Astrocyte (in vitro differentiated cells and primary cell): ENCODE results near the gene ZBTB12. TPM values are rescaled to one million over a fixed set of nuclear protein-coding genes. Genes with fewer than 3 reads are reported as not detected.

Source experiments
- DNase-seq: peaks from one replicate; pipeline ENCODE4 v3.0.0-alpha.2; 2010; ENCODE audit warnings: low read depth
- FAIRE-seq: peaks from 2 replicates; lab custom pipeline; 2011; peaks lifted over from hg19 to GRCh38; lab: Jason Lieb, UNC
- H2AFZ ChIP-seq: 2 replicates; pipeline ENCODE4 v1.6.0; 2012; ENCODE audit warnings: low read depth, low read length, inconsistent platforms
- H3K27ac ChIP-seq: 2 replicates; pipeline ENCODE4 v1.5.1; 2011; ENCODE audit warnings: low read depth, low read length, inconsistent platforms
- H3K27me3 ChIP-seq: 2 replicates; pipeline ENCODE4 v1.6.0; 2011; ENCODE audit warnings: low read length, inconsistent platforms; ENCODE audit not compliant: insufficient read depth
- H3K36me3 ChIP-seq: 2 replicates; pipeline ENCODE4 v1.5.1; 2011; ENCODE audit warnings: low read length, inconsistent platforms; ENCODE audit not compliant: insufficient read depth
- H3K4me1 ChIP-seq: 2 replicates; pipeline ENCODE4 v1.5.1; 2011; ENCODE audit warnings: low read length, inconsistent platforms; ENCODE audit not compliant: insufficient read depth
- H3K4me2 ChIP-seq: 2 replicates; pipeline ENCODE4 v1.6.0; 2012; ENCODE audit warnings: low read length, inconsistent platforms
- H3K4me3 ChIP-seq: 2 replicates; pipeline ENCODE4 v1.5.1; 2011; ENCODE audit warnings: low read depth, mild to moderate bottlenecking, low read length, inconsistent platforms; ENCODE audit not compliant: insufficient read depth
- H3K79me2 ChIP-seq: 2 replicates; pipeline ENCODE4 v1.6.0; 2012; ENCODE audit warnings: mild to moderate bottlenecking, low read length, inconsistent platforms; ENCODE audit not compliant: insufficient read depth
- H3K9ac ChIP-seq: 2 replicates; pipeline ENCODE4 v1.6.0; 2012; ENCODE audit warnings: mild to moderate bottlenecking, low read length, inconsistent platforms
- H3K9me3 ChIP-seq: 2 replicates; pipeline ENCODE4 v1.5.1; 2012; ENCODE audit warnings: low read depth, mild to moderate bottlenecking, low read length, inconsistent platforms; ENCODE audit not compliant: insufficient read depth
- H4K20me1 ChIP-seq: 2 replicates; pipeline ENCODE4 v1.6.0; 2012; ENCODE audit warnings: low read length, inconsistent platforms; ENCODE audit not compliant: insufficient read depth
- H3K27ac Mint-ChIP-seq: one replicate; pipeline ENCODE4 v1.8.0; 2021; ENCODE audit warnings: mild to moderate bottlenecking, mixed read lengths; ENCODE audit not compliant: unreplicated experiment
- H3K27me3 Mint-ChIP-seq: one replicate; pipeline ENCODE4 v1.8.0; 2021; ENCODE audit warnings: low read depth, mixed read lengths; ENCODE audit not compliant: unreplicated experiment
- H3K36me3 Mint-ChIP-seq: one replicate; pipeline ENCODE4 v1.8.0; 2021; ENCODE audit warnings: low read depth, mixed read lengths; ENCODE audit not compliant: unreplicated experiment
- H3K4me1 Mint-ChIP-seq: one replicate; pipeline ENCODE4 v1.8.0; 2021; ENCODE audit warnings: low read depth, mixed read lengths; ENCODE audit not compliant: unreplicated experiment
- H3K4me3 Mint-ChIP-seq: one replicate; pipeline ENCODE4 v1.8.0; 2021; ENCODE audit warnings: mild to moderate bottlenecking, moderate library complexity, mixed read lengths; ENCODE audit not compliant: unreplicated experiment
- H3K9me3 Mint-ChIP-seq: one replicate; pipeline ENCODE4 v1.8.0; 2021; ENCODE audit warnings: mild to moderate bottlenecking, mixed read lengths; ENCODE audit not compliant: unreplicated experiment
- CTCF ChIP-seq: IDR thresholded peaks from 2 replicates; pipeline ENCODE4 v1.5.1; 2011; ENCODE audit warnings: low read depth, mild to moderate bottlenecking, inconsistent platforms, low read length, moderate library complexity; ENCODE audit not compliant: insufficient read depth
- EZH2 ChIP-seq: IDR thresholded peaks from 2 replicates; pipeline ENCODE4 v1.6.1; 2012; ENCODE audit warnings: mild to moderate bottlenecking, low read length, inconsistent platforms; ENCODE audit not compliant: insufficient read depth
- total RNA-seq: library from RNA; stranded (reverse); gene quantifications from 2 replicates; pipeline ENCODE4 v1.2.1, GENCODE V29; 2021

ZBTB12 gene
- total RNA-seq, 1 donor from 2014 or later, result 4.6 TPM

- FAIRE-seq, result no peak
- no peak overlapping the region for H3K4me2 ChIP-seq
- no peak overlapping the region for H2AFZ ChIP-seq
- H3K27ac ChIP-seq, result no peak overlapping the region
- TF ChIP-seq CTCF, result no peak
- TF ChIP-seq EZH2, result no peak
- H3K4me1 Mint-ChIP-seq, result peaks cover 6% of the 10 kb centered on the region
- no peaks in the 10 kb centered on the region for H3K9me3 Mint-ChIP-seq
- H3K27ac Mint-ChIP-seq, result no peak overlapping the region
- H3K36me3 Mint-ChIP-seq, result peaks cover 30% of the 10 kb centered on the region
- H3K36me3 ChIP-seq, result peaks cover 32% of the 10 kb centered on the region
- no peak for DNase-seq
- peaks cover 1% of the 10 kb centered on the region for H3K27me3 Mint-ChIP-seq
- no peaks in the 10 kb centered on the region for H3K79me2 ChIP-seq
- H3K4me3 Mint-ChIP-seq, result no peak overlapping the region
- H3K27me3 ChIP-seq, result no peaks in the 10 kb centered on the region
- peaks cover 7% of the 10 kb centered on the region for H4K20me1 ChIP-seq
- no peak overlapping the region for H3K4me3 ChIP-seq
- H3K9ac ChIP-seq, result no peak overlapping the region
- H3K4me1 ChIP-seq, result peaks cover 4% of the 10 kb centered on the region
- no peaks in the 10 kb centered on the region for H3K9me3 ChIP-seq
Measured at GRCh38 chr6:31883676-31884075, 18.2 kb downstream of the ZBTB12 start.

GRCh38 chr6:31882344-31882743, 19.5 kb downstream of the ZBTB12 start:
- Mint-ChIP-seq H3K4me1 (peaks cover 6% of the 10 kb centered on the region), H3K9me3 (no peaks in the 10 kb centered on the region), H3K4me3 (no peak overlapping the region), H3K36me3 (peaks cover 30% of the 10 kb centered on the region), H3K27me3 (peaks cover 1% of the 10 kb centered on the region), H3K27ac (no peak overlapping the region)
- Histone ChIP-seq H3K36me3 (peaks cover 30% of the 10 kb centered on the region), H3K27ac (no peak overlapping the region), H3K9ac (no peak overlapping the region), H4K20me1 (peaks cover 7% of the 10 kb centered on the region), H3K27me3 (no peaks in the 10 kb centered on the region), H3K4me1 (peaks cover 4% of the 10 kb centered on the region), H3K4me3 (no peak overlapping the region), H3K9me3 (no peaks in the 10 kb centered on the region), H3K4me2 (no peak overlapping the region), H2AFZ (no peak overlapping the region), H3K79me2 (no peaks in the 10 kb centered on the region)
- DNase-seq, result no peak
- TF ChIP-seq EZH2, result no peak
- no peak for FAIRE-seq

GRCh38 chr6:31881136-31881859, 20.6 kb downstream of the ZBTB12 start:
- peaks cover 1% of the 10 kb centered on the region for H3K27me3 Mint-ChIP-seq
- Histone ChIP-seq H3K4me3 (no peak overlapping the region), H3K79me2 (no peaks in the 10 kb centered on the region), H3K4me2 (no peak overlapping the region), H3K9ac (no peak overlapping the region), H3K9me3 (no peaks in the 10 kb centered on the region), H4K20me1 (peaks cover 7% of the 10 kb centered on the region), H3K27me3 (no peaks in the 10 kb centered on the region), H3K4me1 (peaks cover 4% of the 10 kb centered on the region), H3K36me3 (peaks cover 25% of the 10 kb centered on the region), H3K27ac (no peak overlapping the region), H2AFZ (no peak overlapping the region)
- peaks cover 6% of the 10 kb centered on the region for H3K4me1 Mint-ChIP-seq
- no peak overlapping the region for H3K4me3 Mint-ChIP-seq
- H3K9me3 Mint-ChIP-seq, result no peaks in the 10 kb centered on the region
- no peak for FAIRE-seq
- peaks cover 30% of the 10 kb centered on the region for H3K36me3 Mint-ChIP-seq
- TF ChIP-seq EZH2 (no peak), CTCF (no peak)
- DNase-seq, result no peak
- peak overlapping the region; percentile 80 for H3K27ac Mint-ChIP-seq
